Glomerular visceral epithelial cell (primary cell): ENCODE measurements around the gene CTTNBP2NL.
A peak's percentile ranks its signal among the peaks of the same experiment; 100 is the strongest.
"Not testable (repeated sequence)": the region's sequence is repeated elsewhere in the genome, so short reads cannot be mapped to it uniquely, and the experiment has no call there.

Experiments
- DNase-seq: peaks from one replicate; pipeline ENCODE4 v3.0.0-alpha.2; 2016; ENCODE audit errors: extremely low spot score

Gene CTTNBP2NL

DNA sequence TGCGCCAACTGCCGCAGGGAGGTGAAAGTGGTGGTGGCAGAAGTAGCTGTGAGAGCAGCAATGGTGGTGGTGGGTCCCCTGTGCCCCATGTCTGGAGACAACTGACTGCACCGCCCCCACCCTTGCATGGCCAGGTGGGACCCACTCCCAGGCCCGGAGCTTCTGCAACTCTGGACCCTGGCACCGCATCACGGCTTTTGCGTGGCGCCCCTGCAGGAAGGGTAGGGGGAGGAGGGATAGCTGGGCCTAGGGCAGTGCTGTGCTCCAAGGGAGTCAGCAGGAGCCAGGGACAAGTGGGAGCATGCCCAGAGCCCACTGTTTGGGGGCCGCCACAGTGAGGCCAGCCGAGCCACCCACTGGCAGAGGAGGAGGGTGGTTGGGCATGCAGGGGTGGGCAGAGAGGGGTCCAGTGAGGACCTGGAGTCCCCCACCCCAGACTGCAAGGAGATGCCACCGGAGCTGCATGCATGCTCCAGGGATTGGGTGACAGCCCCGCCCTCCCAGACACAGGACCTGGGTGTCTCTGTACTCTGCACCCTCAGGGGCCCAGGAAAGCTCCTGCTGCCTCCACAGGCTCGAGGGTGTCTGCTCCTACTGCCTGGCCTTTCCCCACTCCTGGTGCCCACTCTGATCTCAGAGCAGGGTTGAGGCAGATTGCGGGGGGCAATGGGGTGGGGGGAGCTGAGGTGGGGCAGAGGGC is 9.8 kb upstream of the CTTNBP2NL start:
- DNase-seq, result no peak

DNA sequence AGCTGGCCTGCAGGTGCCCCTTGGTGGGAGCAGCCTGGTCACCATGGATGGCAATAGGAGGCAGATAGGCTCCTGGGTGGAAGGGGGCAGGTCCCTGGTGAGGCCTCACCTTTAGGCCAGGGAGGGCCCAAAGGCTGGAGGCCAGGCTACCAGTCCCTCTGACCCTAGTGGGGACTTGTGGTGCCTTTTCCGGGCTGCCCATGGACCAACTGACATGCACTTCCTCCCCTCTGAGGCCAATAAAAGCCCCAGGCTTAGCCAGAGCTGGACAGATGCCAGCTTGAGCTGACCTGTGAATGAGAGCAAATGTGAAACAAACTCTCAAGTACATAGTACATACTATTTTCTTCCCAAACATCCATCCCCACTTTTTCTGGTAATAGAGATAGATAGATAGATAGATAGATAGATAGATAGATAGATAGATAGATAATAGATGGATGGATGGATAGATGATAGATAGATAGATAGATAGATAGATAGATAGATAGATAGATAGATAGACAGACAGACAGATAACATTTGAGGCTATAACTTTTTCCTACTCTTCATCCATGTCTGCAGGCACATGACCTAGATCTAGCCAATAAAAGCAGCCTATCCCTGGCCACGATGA is 9.2 kb upstream of the CTTNBP2NL start:
- no peak for DNase-seq

DNA sequence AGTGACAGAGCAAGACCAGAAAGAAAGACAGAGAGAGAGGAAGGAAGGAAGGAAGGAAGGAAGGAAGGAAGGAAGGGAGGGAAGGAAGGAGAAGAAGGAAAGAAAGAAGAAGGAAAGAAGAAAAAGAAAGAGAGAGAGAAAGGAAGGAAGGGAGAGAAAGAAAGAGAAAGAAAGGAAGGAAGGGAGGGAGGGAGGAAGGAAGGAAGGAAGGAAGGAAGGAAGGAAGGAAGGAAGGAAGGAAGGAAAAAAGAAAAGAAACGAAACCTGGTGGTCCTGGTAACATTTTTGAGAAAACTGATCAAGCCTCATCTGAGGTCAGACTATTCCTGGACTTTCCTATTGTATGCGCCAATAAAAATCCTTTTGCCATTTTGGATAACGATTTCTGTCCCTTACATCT is 8.2 kb upstream of the CTTNBP2NL start:
- DNase-seq, result no peak

- no peak for DNase-seq
Measured at GRCh38 chr1:112388436-112388835, 7.6 kb upstream of the CTTNBP2NL start.

DNA sequence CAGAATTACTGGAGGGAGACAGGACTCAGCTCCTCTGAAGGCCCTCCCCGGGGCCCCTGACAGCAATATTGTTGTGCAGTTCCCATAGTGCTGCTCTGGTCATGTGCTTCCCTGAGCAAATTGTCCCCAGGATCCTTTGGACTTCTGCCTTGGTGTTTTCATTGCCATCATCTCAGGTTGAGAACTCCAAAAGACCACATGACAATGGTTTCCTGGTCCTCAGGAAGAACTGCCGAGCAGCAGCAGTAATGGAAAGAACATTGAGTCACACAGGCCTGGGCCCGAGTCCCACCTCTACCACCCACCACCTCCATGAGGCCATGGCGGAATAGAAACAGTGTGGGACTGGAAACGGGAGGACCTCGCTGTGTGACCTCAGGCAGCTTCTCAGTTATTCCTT is 6.3 kb upstream of the CTTNBP2NL start:
- DNase-seq, result no peak

GRCh38 chr1:112390335-112390734 is 5.7 kb upstream of the CTTNBP2NL start:
- not testable (repeated sequence) for DNase-seq

- DNase-seq, result peak; percentile 92
Measured at GRCh38 chr1:112390775-112391602, 5.0 kb upstream of the CTTNBP2NL start.

DNA sequence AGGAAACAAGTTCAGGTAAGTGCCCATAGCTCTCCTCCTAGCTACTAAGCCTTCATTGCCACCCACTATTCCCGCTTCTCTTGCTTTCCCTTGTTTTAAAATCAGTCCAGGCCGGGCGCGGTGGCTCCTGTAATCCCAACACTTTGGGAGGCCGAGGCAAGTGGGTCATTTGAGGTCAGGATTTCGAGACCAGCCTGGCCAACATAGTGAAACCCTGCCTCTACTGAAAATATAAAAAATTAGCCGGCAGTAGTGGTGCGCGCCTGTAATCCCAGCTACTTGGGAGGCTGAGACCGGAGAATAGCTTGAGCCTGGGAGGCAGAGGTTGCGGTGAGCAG is 4.4 kb upstream of the CTTNBP2NL start:
- no peak for DNase-seq

DNA sequence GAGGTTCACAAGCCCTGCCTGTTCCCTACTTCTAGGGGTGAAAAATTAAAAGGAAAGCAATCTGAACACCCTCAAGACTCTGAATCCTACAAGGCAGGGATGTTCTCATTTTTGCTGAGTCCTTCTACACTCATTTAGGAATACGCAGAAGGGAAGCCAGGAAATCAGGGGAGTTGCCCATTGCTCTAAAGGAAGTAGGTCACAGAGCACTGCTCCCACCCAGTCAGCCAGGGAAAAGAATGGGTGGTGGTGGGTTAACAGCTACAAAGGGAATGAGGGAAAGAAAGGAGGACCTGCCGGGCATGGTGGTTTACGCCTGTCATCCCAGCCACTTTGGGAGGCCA is 2.4 kb upstream of the CTTNBP2NL start:
- no peak for DNase-seq

DNA sequence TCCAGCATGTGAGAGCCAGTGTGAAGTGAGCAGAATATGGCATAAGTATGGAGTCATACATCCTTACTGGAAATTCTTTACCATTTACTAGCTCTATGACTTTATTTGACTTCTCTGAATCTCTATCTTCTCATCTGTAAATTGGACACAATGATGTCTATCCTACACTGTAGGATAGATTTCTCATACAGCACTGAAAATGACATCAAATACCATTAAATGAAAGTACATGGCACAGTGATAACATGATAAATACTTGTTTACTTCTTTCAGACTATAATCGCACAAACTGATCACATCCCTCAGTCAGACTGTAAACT is 1.3 kb upstream of the CTTNBP2NL start:
- DNase-seq, result no peak

- no peak for DNase-seq
Measured at GRCh38 chr1:112395256-112395820, 676 bp upstream of the CTTNBP2NL start.

- DNase-seq, result no peak
Measured at GRCh38 chr1:112396653-112397471, 848 bp downstream of the CTTNBP2NL start.

GRCh38 chr1:112397841-112398240 is 1.8 kb downstream of the CTTNBP2NL start:
- DNase-seq, result no peak

GRCh38 chr1:112399456-112399855 is 3.4 kb downstream of the CTTNBP2NL start:
- DNase-seq, result no peak

- not testable (repeated sequence) for DNase-seq
Measured at GRCh38 chr1:112400706-112401105, 4.7 kb downstream of the CTTNBP2NL start.

- no peak for DNase-seq
Measured at GRCh38 chr1:112402682-112403643, 6.9 kb downstream of the CTTNBP2NL start.

- no peak for DNase-seq
Measured at GRCh38 chr1:112406771-112407170, 10.8 kb downstream of the CTTNBP2NL start.

GRCh38 chr1:112409414-112409813 is 13.4 kb downstream of the CTTNBP2NL start:
- DNase-seq, result no peak

DNA sequence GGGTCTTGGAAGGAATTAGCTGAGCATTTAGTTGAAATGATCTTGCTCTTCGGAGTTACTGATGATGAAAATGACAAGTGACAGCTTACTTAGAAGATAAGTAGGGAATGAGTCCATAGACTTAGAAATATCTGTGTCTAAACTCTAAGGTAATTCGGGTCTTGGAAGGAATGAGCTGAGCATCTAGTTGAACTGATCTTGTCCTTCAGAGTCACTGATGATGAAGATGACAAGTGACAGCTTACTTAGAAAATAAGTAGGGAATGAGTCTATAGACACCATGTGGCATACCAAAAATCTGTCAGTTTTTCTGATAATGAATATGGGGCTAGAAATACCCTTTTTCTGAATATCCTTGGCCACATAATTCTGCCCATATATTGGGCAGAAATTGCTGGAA is 14.7 kb downstream of the CTTNBP2NL start:
- DNase-seq, result no peak

- no peak for DNase-seq
Measured at GRCh38 chr1:112417271-112417670, 21.3 kb downstream of the CTTNBP2NL start.
